Measurements from ENCODE around the gene PGAM1. TPM values are rescaled to one million over a fixed set of nuclear protein-coding genes. Genes with fewer than 3 reads are reported as not detected.

The PGAM1 gene
- polyA plus RNA-seq, 2 donors: 72.5 to 354 TPM

GRCh38 chr10:97388152-97388551 lies 37.8 kb upstream of the PGAM1 start:
- peaks cover 11 to 34% of the 10 kb centered on the region in 2 donors for H3K36me3 ChIP-seq (ENCODE audit: control insufficient read depth in 2 of 2, insufficient read depth in 2 of 2, low read length in 1 of 2)
- peaks cover 0 to 2% of the 10 kb centered on the region in 2 donors for H3K4me1 ChIP-seq (ENCODE audit: control insufficient read depth in 2 of 2, insufficient read depth in 2 of 2, low read length in 1 of 2)
- H3K27me3 ChIP-seq (ENCODE audit: control insufficient read depth in 1 of 2, insufficient read depth in 2 of 2, low read length in 2 of 2): no peaks in the 10 kb centered on the region
- H3K27ac ChIP-seq (ENCODE audit: low read depth in 2 of 2, low read length in 1 of 2): no peak overlapping the region
- H3K4me3 ChIP-seq (ENCODE audit: low read depth in 1 of 2, low read length in 2 of 2): no peak overlapping the region
- 92 to 94% methylated on average over 5 of the region's 5 CpGs for WGBS, 2 donors
- peaks cover 0 to 3% of the 10 kb centered on the region in 2 donors for H3K9me3 ChIP-seq (ENCODE audit: control insufficient read depth in 2 of 2, insufficient read depth in 1 of 2, low read depth in 1 of 2, low read length in 1 of 2)

GRCh38 chr10:97390091-97390490 lies 35.9 kb upstream of the PGAM1 start:
- Histone ChIP-seq H3K36me3 (ENCODE audit: control insufficient read depth in 2 of 2, insufficient read depth in 2 of 2, low read length in 1 of 2) (peaks cover 14 to 34% of the 10 kb centered on the region in 2 donors), H3K4me1 (ENCODE audit: control insufficient read depth in 2 of 2, insufficient read depth in 2 of 2, low read length in 1 of 2) (no peaks in the 10 kb centered on the region), H3K4me3 (ENCODE audit: low read depth in 1 of 2, low read length in 2 of 2) (no peak overlapping the region), H3K27ac (ENCODE audit: low read depth in 2 of 2, low read length in 1 of 2) (no peak overlapping the region), H3K9me3 (ENCODE audit: control insufficient read depth in 2 of 2, insufficient read depth in 1 of 2, low read depth in 1 of 2, low read length in 1 of 2) (peaks cover 0 to 3% of the 10 kb centered on the region in 2 donors), H3K27me3 (ENCODE audit: control insufficient read depth in 1 of 2, insufficient read depth in 2 of 2, low read length in 2 of 2) (no peaks in the 10 kb centered on the region)
- 92 to 96% methylated on average over 5 of the region's 5 CpGs for WGBS, 2 donors

GRCh38 chr10:97393034-97393573 lies 32.9 kb upstream of the PGAM1 start:
- Histone ChIP-seq H3K9me3 (ENCODE audit: control insufficient read depth in 2 of 2, insufficient read depth in 1 of 2, low read depth in 1 of 2, low read length in 1 of 2) (peaks cover 0 to 3% of the 10 kb centered on the region in 2 donors), H3K36me3 (ENCODE audit: control insufficient read depth in 2 of 2, insufficient read depth in 2 of 2, low read length in 1 of 2) (peaks cover 17 to 31% of the 10 kb centered on the region in 2 donors), H3K27me3 (ENCODE audit: control insufficient read depth in 1 of 2, insufficient read depth in 2 of 2, low read length in 2 of 2) (no peaks in the 10 kb centered on the region), H3K4me1 (ENCODE audit: control insufficient read depth in 2 of 2, insufficient read depth in 2 of 2, low read length in 1 of 2) (no peaks in the 10 kb centered on the region), H3K4me3 (ENCODE audit: low read depth in 1 of 2, low read length in 2 of 2) (no peak overlapping the region), H3K27ac (ENCODE audit: low read depth in 2 of 2, low read length in 1 of 2) (no peak overlapping the region)
- 91 to 93% methylated on average over 8 of the region's 8 CpGs for WGBS, 2 donors

GRCh38 chr10:97396056-97396455 lies 29.9 kb upstream of the PGAM1 start:
- H3K36me3 ChIP-seq (ENCODE audit: control insufficient read depth in 2 of 2, insufficient read depth in 2 of 2, low read length in 1 of 2): peaks cover 9 to 11% of the 10 kb centered on the region in 2 donors
- peaks cover 3 to 4% of the 10 kb centered on the region in 2 donors for H3K4me1 ChIP-seq (ENCODE audit: control insufficient read depth in 2 of 2, insufficient read depth in 2 of 2, low read length in 1 of 2)
- no peak overlapping the region for H3K27ac ChIP-seq (ENCODE audit: low read depth in 2 of 2, low read length in 1 of 2)
- WGBS, 2 donors: 72 to 79% methylated on average over 4 of the region's 4 CpGs
- H3K27me3 ChIP-seq (ENCODE audit: control insufficient read depth in 1 of 2, insufficient read depth in 2 of 2, low read length in 2 of 2): no peaks in the 10 kb centered on the region
- H3K4me3 ChIP-seq (ENCODE audit: low read depth in 1 of 2, low read length in 2 of 2): no peak overlapping the region
- no peaks in the 10 kb centered on the region for H3K9me3 ChIP-seq (ENCODE audit: control insufficient read depth in 2 of 2, insufficient read depth in 1 of 2, low read depth in 1 of 2, low read length in 1 of 2)

- peaks cover 5 to 6% of the 10 kb centered on the region in 2 donors for H3K36me3 ChIP-seq (ENCODE audit: control insufficient read depth in 2 of 2, insufficient read depth in 2 of 2, low read length in 1 of 2)
- peak overlapping the region; percentile 67 to 77 for H3K4me3 ChIP-seq (ENCODE audit: low read depth in 1 of 2, low read length in 2 of 2)
- no peaks in the 10 kb centered on the region for H3K27me3 ChIP-seq (ENCODE audit: control insufficient read depth in 1 of 2, insufficient read depth in 2 of 2, low read length in 2 of 2)
- peaks cover 3 to 4% of the 10 kb centered on the region in 2 donors for H3K4me1 ChIP-seq (ENCODE audit: control insufficient read depth in 2 of 2, insufficient read depth in 2 of 2, low read length in 1 of 2)
- peak overlapping the region; percentile 84 to 86 for H3K27ac ChIP-seq (ENCODE audit: low read depth in 2 of 2, low read length in 1 of 2)
- 27 to 32% methylated on average over 21 of the region's 21 CpGs for WGBS, 2 donors
- no peaks in the 10 kb centered on the region for H3K9me3 ChIP-seq (ENCODE audit: control insufficient read depth in 2 of 2, insufficient read depth in 1 of 2, low read depth in 1 of 2, low read length in 1 of 2)
Measured at GRCh38 chr10:97399843-97400545, 26.0 kb upstream of the PGAM1 start.

GRCh38 chr10:97400665-97401454 lies 25.1 kb upstream of the PGAM1 start, which contains the start of gene RRP12:
TSS of gene RRP12 (minus strand) at chr10:97401340. CDS start at chr10:97401231, 109 bp downstream.
- peaks cover 3 to 4% of the 10 kb centered on the region in 2 donors for H3K4me1 ChIP-seq (ENCODE audit: control insufficient read depth in 2 of 2, insufficient read depth in 2 of 2, low read length in 1 of 2)
- H3K27me3 ChIP-seq (ENCODE audit: control insufficient read depth in 1 of 2, insufficient read depth in 2 of 2, low read length in 2 of 2): no peaks in the 10 kb centered on the region
- 1% methylated on average over 39 of the region's 39 CpGs for WGBS, 2 donors

GRCh38 chr10:97401455-97401919 lies 24.5 kb upstream of the PGAM1 start:
- WGBS, 2 donors: 65 to 72% methylated on average over 13 of the region's 13 CpGs
- Histone ChIP-seq H3K27ac (ENCODE audit: low read depth in 2 of 2, low read length in 1 of 2) (peak overlapping the region in 1 of 2 donors; percentile 27), H3K36me3 (ENCODE audit: control insufficient read depth in 2 of 2, insufficient read depth in 2 of 2, low read length in 1 of 2) (no peaks in the 10 kb centered on the region), H3K27me3 (ENCODE audit: control insufficient read depth in 1 of 2, insufficient read depth in 2 of 2, low read length in 2 of 2) (no peaks in the 10 kb centered on the region), H3K4me3 (ENCODE audit: low read depth in 1 of 2, low read length in 2 of 2) (peak overlapping the region in 1 of 2 donors; percentile 67), H3K4me1 (ENCODE audit: control insufficient read depth in 2 of 2, insufficient read depth in 2 of 2, low read length in 1 of 2) (peaks cover 3 to 4% of the 10 kb centered on the region in 2 donors), H3K9me3 (ENCODE audit: control insufficient read depth in 2 of 2, insufficient read depth in 1 of 2, low read depth in 1 of 2, low read length in 1 of 2) (no peaks in the 10 kb centered on the region)

More at GRCh38 chr10:97400665-97401454, 25.1 kb upstream of the PGAM1 start, which contains the start of gene RRP12:
- Histone ChIP-seq H3K4me3 (ENCODE audit: low read depth in 1 of 2, low read length in 2 of 2) (peak within 1 kb of the TSS; percentile 67 to 77), H3K36me3 (ENCODE audit: control insufficient read depth in 2 of 2, insufficient read depth in 2 of 2, low read length in 1 of 2) (peaks cover 5% of the 10 kb centered on the region in 2 donors), H3K27ac (ENCODE audit: low read depth in 2 of 2, low read length in 1 of 2) (peak within 1 kb of the TSS; percentile 84 to 86), H3K9me3 (ENCODE audit: control insufficient read depth in 2 of 2, insufficient read depth in 1 of 2, low read depth in 1 of 2, low read length in 1 of 2) (no peaks in the 10 kb centered on the region)

- Histone ChIP-seq H3K9me3 (ENCODE audit: control insufficient read depth in 2 of 2, insufficient read depth in 1 of 2, low read depth in 1 of 2, low read length in 1 of 2) (no peaks in the 10 kb centered on the region), H3K4me1 (ENCODE audit: control insufficient read depth in 2 of 2, insufficient read depth in 2 of 2, low read length in 1 of 2) (peaks cover 3 to 4% of the 10 kb centered on the region in 2 donors), H3K27me3 (ENCODE audit: control insufficient read depth in 1 of 2, insufficient read depth in 2 of 2, low read length in 2 of 2) (no peaks in the 10 kb centered on the region), H3K4me3 (ENCODE audit: low read depth in 1 of 2, low read length in 2 of 2) (no peak overlapping the region), H3K27ac (ENCODE audit: low read depth in 2 of 2, low read length in 1 of 2) (no peak overlapping the region), H3K36me3 (ENCODE audit: control insufficient read depth in 2 of 2, insufficient read depth in 2 of 2, low read length in 1 of 2) (no peaks in the 10 kb centered on the region)
Measured at GRCh38 chr10:97404044-97404443, 21.9 kb upstream of the PGAM1 start.

GRCh38 chr10:97406064-97406463 lies 19.9 kb upstream of the PGAM1 start:
- Histone ChIP-seq H3K9me3 (ENCODE audit: control insufficient read depth in 2 of 2, insufficient read depth in 1 of 2, low read depth in 1 of 2, low read length in 1 of 2) (no peaks in the 10 kb centered on the region), H3K27me3 (ENCODE audit: control insufficient read depth in 1 of 2, insufficient read depth in 2 of 2, low read length in 2 of 2) (no peaks in the 10 kb centered on the region), H3K4me3 (ENCODE audit: low read depth in 1 of 2, low read length in 2 of 2) (no peak overlapping the region), H3K36me3 (ENCODE audit: control insufficient read depth in 2 of 2, insufficient read depth in 2 of 2, low read length in 1 of 2) (no peaks in the 10 kb centered on the region), H3K27ac (ENCODE audit: low read depth in 2 of 2, low read length in 1 of 2) (no peak overlapping the region), H3K4me1 (ENCODE audit: control insufficient read depth in 2 of 2, insufficient read depth in 2 of 2, low read length in 1 of 2) (no peaks in the 10 kb centered on the region)
- 82 to 84% methylated on average over 3 of the region's 3 CpGs for WGBS, 2 donors
